NCI-H2081 treated with DMSO at 0.1 percent for 48 hours (cell line): ENCODE data around the gene PROSER3.
A peak's percentile ranks its signal among the peaks of the same experiment; 100 is the strongest.
"Not testable (repeated sequence)": the region's sequence is repeated elsewhere in the genome, so short reads cannot be mapped to it uniquely, and the experiment has no call there.

ENCODE experiments used
- DNase-seq: peaks from one replicate; lab custom pipeline; 2025; lab: John Stamatoyannopoulos, UW

Gene PROSER3

GRCh38 chr19:35754370-35755130, 3.4 kb upstream of the PROSER3 start:
- DNase-seq, result no peak

- no peak for DNase-seq
These were observed 2.8 kb upstream of the PROSER3 start for GRCh38 chr19:35755131-35755549.

- no peak for DNase-seq
These were observed 2.2 kb upstream of the PROSER3 start for GRCh38 chr19:35755550-35756376.

DNA sequence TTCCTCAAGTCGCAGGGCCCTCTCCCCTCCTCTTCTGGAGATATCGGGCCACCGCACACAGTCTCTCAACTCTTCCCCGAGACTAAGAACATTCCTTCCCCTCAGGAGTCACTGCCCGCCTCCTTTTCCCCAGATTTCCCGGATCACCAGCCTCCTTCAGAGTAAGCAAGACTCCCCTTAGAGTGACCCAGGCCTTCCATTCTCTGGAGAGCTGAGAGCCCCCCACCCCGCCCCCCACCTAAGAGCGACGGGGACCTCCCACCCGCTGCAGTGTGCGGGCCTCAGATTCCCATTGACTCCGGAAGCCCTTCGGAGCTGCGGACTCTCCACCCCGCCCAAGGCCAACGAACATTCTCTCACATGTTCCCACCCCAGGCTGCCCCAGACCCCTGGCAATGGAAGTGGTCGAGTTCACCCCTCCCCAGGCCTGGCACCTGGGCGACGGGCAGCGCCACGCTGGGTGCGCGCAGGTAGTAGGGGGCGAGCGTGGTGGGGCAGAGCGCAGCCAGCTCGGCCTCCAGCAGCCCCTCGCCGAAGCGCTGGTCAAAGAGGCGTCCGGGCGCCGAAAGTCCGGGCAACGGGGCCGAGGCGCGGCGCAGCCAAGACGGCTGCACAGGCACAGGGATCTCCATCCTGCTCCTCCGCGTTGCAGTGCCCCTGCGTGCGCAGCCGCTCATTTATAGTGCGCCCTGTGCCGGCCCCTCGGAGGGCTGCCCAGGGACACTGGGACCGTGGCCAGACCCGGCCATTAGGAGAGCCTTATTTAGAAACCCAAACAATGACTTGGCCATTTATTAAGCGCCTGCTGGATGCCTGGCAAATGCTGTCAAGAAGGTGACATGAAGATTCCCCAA, 1.4 kb upstream of the PROSER3 start, which contains the start of gene HSPB6:
HSPB6 (minus strand) TSS at position 653 of the 854 bp plus-strand sequence; CDS start at position 632, 21 bp downstream.
- DNase-seq, result no peak

DNA sequence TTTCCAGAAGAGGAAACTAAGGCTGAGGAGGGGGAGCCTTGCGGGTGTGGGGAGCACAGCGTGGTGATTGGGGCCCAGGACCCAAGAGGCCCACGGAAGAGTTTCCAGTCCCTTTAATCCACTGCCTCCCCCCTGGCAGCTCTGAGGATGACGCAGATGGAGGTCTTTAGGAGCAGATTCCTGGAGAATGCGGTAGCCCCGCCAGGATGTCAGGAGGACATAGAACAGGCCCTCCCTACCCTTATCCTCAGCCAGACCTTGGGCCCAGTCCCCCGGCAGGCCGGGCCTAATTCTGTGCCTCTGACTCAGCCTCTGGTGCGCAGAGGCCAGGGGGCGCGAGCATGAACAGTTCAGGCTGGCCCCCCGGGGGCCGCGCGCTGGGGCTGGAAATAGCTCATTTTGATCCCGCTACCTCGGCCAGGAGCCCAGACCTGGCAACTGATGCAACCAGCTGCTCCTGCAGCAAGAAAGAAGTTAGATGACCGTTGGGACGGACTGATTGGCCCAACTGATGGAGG, 686 bp upstream of the PROSER3 start:
- no peak for DNase-seq

DNA sequence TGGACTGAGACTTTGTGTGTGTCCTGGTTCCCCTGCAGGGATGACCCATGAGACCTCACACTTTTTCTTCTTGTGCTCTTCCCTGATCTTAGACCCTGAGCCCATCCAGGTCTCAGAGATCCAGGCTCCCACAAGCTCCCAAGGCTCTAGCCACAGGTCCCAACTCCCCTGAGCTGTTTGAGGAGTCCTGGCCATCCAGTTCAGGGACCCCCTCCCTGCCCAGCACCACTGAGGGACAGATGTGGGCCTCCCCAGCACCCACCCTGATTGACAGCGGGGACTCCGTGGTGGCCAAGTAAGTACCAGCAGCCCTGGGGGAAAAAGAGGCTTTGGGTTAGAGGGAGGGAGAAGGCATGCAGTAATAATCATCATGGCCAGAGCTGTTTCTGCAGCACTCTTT, 1.7 kb downstream of the PROSER3 start:
- no peak for DNase-seq

DNA sequence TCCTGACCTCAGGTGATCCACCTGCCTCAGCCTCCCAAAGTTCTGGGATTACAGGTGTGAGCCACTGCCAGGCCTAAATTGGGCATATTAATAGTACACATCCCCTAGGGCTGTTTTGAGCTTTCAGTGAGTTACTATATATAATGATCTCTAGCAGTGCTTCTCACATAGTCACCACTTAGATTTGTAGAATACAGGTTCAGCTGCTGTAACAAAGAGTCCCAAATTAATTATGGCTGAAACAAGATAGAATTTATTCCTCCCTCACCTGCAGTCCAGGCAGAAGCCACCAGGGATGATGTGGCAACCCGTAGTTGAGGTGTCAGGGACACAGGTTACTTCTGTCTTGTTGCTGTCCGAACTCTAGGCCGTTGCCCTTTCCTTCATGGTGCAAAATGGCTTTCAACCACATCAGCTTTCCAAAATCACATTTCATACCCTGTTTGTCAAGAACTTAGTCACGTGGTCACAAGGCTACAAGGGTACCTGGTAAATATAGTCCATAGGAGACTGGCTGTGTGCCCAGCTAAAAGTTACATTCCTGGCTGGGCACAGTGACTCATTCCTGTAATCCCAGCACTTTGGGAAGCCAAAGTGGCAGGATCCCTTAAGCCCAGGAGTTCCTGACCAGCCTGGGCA, 2.9 kb downstream of the PROSER3 start:
- no peak for DNase-seq

DNA sequence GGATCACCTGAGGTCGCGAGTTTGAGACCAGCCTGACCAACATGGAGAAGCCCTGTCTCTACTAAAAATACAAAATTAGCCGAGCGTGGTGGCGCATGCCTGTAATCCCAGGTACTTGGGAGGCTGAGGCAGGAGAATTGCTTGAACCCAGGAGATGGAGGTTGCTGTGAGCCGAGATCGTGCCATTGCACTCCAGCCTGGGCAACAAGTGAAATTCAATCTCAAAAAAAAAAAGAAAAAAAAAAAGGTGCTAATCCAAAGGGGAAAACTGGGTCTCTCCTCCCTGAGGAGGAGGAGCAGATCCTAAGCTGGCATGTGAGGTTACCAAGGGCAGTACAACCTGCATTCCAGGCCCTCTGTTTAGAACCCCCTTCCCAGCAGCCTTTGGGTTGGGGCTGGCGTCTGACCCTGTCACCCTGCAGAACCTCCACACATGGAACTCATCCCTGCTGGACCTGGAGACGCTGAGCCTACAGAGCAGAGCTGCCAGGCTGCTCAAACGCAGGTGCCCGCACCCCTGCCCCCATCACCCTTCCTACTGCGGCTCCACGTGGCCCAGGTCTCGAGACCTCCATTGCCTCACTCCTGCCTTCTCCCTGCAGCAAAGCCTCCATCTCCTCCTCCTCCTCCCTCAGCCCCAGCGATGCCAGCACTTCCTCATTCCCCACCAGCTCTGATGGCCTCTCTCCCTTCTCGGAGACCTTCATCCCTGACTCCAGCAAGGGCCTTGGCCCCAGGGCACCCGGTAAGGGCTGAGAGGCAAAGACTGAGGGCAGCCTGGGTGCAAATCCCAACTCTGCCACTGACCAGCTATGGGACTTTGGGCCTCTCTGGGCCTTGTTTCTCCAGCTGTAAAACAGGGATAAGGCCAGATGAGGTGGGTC, 6.7 kb downstream of the PROSER3 start:
- no peak for DNase-seq

GRCh38 chr19:35766571-35767104, 8.7 kb downstream of the PROSER3 start:
- no peak for DNase-seq

DNA sequence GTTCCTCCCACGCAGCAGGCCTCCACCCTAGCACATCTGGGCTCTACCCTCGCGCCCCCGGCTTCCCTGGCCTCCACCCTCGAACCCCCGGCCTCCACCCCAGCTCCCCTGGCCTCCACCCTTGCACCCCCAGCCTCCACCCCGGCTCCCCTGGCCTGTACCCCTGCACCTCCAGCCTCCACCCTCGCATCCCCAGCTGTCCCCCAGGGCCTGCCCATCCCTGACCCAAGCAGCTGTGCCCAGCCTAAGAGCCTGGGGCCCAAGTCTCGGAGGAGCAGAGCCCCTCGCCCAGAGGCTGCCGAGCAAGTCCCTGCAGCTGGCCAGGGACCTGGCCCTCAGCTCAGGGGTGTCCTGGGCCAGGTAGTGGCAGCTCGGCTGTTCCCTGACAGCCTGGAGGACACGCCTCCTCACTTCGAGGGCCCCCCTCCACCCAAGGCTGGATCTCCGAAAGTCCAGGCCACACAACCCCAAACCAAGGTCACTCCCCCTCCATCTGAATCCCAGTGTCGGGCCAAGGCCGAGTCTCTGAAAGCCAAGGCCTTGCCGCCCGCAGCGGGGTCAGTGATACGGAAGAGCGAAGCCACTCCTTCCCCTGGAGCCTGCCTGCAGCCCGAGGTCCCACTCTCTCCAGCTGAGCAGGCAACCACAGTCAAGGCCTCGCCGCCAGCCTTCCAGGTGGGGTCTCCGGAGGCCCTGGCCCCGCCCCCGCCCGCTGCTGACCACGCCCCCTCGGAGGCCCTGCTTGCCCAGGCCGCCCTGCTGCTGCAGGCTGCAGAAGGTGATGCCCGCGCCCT, 9.5 kb downstream of the PROSER3 start:
- DNase-seq, result no peak

DNA sequence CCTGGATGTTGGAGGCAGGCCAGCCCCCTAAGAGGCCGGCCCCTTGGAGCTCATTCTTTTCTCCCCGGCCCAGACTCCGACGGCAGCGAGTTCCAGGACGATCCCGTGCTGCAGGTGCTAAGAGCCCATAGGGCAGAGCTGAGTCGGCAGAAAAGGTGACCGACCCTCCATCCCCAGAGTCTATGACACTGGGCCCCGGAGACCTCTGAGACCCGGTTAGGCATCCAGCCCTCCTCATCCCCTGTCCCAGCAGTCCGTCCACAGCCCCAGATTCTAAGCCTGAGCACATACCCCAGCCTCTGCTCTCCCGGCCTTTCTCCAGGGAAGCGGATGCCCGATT, 10.1 kb downstream of the PROSER3 start:
- no peak for DNase-seq

- not testable (repeated sequence) for DNase-seq
These were observed 14.4 kb downstream of the PROSER3 start for GRCh38 chr19:35772362-35772761.

- DNase-seq, result no peak
These were observed 15.2 kb downstream of the PROSER3 start for GRCh38 chr19:35773020-35773806.

- DNase-seq, result no peak
These were observed 16.5 kb downstream of the PROSER3 start for GRCh38 chr19:35774274-35775045.

- no peak for DNase-seq
These were observed 17.0 kb downstream of the PROSER3 start for GRCh38 chr19:35775046-35775297.

DNA sequence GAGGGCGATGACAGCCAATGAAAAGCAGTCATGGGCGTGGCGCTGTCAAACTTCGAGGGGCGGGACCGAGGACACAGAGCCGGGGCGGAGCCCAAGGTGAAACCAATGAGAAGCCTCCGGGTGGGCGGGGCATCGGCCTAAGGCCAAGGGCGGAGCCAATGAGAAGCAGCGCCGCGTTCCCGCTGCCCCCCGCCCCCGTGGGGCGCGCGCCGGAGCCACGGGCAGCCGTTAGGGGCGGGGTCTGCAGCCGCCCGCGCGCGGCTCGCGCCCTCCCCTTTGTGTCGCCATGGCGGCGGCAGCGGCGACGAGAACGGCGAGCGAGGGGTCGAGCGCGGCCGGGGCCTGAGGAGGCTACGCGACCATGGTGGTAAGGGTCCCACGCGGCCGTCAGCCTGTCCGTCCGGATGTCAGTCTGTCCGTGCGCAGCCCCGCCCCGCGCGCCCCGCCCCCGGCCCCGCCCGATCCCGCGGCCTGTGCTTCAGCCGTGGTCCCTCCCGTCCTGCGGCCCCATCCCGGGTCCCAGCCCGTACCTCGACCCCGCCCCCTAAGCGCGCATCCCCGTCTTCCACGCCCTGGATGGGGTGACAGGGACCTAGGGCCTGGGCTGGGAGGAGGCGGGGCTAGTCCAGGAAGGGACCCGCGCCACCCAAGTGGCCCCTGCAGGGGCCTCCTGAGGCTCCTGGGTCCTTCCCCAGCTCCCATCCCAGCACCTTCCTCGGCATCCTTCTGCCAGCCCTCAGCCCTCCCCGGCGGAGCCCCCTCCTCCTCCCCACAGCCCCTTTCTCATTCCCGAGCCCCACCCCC, 17.5 kb downstream of the PROSER3 start, which contains the start of gene ARHGAP33:
ARHGAP33 (plus strand) TSS at position 267 of the 804 bp plus-strand sequence; CDS start at position 362, 95 bp downstream.
- peak; percentile 81 for DNase-seq
